ENCODE results near the gene ZNF384. TPM values are rescaled to one million over a fixed set of nuclear protein-coding genes. Genes with fewer than 3 reads are reported as not detected.

Gene ZNF384
- polyA plus RNA-seq, 1 donor (not counting 4 experiments of a cell fraction or from before 2014, with no cell fraction given), result 29.0 TPM

DNA sequence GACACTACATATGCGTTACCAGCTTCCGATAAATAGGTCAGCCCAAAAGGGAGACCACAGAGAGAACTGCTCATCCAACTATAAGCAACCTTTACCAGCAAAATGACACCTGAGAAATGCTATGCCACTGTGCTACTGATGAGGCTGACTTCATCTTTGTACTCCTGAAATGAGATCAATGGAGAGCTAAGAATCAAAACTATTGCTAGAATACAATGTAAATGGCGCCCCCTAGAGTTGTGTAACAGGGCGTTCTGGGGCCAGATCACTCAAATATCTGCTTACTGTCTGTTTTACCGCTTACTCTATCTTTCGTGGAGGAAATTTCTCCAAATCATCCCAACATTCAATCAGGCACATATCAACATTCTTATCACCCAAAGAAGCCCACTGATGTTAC, 4.6 kb downstream of the ZNF384 start:
- no peak for DNase-seq (ENCODE audit: low read depth, low spot score)
- H4K20me1 ChIP-seq (ENCODE audit: control insufficient read depth, extremely low read depth, insufficient read depth, low read length), result no peaks in the 10 kb centered on the region

DNA sequence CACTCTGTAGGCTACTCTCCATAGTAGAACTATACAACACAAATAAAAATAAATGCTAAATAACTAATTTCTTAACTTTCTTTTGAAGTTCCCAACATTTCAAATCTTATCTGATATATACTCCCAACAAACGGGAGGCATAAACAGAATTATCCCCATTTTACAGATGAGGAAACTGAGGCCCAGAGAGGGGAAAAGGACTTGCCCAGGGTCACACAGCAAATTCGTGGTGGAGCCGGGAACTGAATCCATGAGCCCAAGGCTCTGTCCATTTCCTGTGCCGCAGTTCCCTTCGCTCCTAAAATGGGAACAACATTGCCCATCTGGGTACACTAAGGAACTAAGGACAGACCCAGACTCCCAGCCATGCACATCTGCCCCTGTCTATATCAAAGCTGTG, 12.2 kb downstream of the ZNF384 start:
- H3K9me1 ChIP-seq (ENCODE audit: control insufficient read depth, extremely low read depth, insufficient read depth, low read length), result no peaks in the 10 kb centered on the region
- no peak overlapping the region for H3K27ac ChIP-seq (ENCODE audit: control insufficient read depth, insufficient read depth, low read length)
- no peak for DNase-seq (ENCODE audit: low read depth, low spot score)
- no peak for FAIRE-seq
- peaks cover 34 to 40% of the 10 kb centered on the region in 2 experiments for H3K36me3 ChIP-seq (ENCODE audit: control insufficient read depth in 2 of 2, extremely low read depth in 1 of 2, insufficient read depth in 2 of 2, low read length in 2 of 2)
- TF ChIP-seq, protein P1, sequence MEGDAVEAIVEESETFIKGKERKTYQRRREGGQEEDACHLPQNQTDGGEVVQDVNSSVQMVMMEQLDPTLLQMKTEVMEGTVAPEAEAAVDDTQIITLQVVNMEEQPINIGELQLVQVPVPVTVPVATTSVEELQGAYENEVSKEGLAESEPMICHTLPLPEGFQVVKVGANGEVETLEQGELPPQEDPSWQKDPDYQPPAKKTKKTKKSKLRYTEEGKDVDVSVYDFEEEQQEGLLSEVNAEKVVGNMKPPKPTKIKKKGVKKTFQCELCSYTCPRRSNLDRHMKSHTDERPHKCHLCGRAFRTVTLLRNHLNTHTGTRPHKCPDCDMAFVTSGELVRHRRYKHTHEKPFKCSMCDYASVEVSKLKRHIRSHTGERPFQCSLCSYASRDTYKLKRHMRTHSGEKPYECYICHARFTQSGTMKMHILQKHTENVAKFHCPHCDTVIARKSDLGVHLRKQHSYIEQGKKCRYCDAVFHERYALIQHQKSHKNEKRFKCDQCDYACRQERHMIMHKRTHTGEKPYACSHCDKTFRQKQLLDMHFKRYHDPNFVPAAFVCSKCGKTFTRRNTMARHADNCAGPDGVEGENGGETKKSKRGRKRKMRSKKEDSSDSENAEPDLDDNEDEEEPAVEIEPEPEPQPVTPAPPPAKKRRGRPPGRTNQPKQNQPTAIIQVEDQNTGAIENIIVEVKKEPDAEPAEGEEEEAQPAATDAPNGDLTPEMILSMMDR (optimal IDR thresholded peaks at IDR 0.05 in 1 of 3, IDR thresholded peaks at IDR 0.05 in 1 of 3, conservative IDR thresholded peaks at IDR 0.05 in 1 of 3; ENCODE audit: extremely low read depth in 1 of 3, insufficient read depth in 2 of 3, low read length in 3 of 3), result no peak
- no peak for TF ChIP-seq EZH2 (IDR thresholded peaks at IDR 0.05; ENCODE audit: low read length)
- no peaks in the 10 kb centered on the region for H3K27me3 ChIP-seq (ENCODE audit: control insufficient read depth, extremely low read depth, insufficient read depth, low read length)
- H4K20me1 ChIP-seq (ENCODE audit: control insufficient read depth, extremely low read depth, insufficient read depth, low read length), result no peaks in the 10 kb centered on the region
- no peak overlapping the region for H2AFZ ChIP-seq (ENCODE audit: control insufficient read depth, low read length)
- dilution Hi-C loops (cut with MboI; ENCODE audit: extremely low pct_ligation_motif_present, low sequenced_read_pairs), result no loop called here
- no peak overlapping the region for H3K4me3 ChIP-seq (ENCODE audit: control insufficient read depth in 2 of 3, extremely low read depth in 1 of 3, insufficient read depth in 2 of 3, low read depth in 1 of 3, low read length in 3 of 3)
- no peak overlapping the region for H3K9ac ChIP-seq (ENCODE audit: control insufficient read depth, extremely low read depth, insufficient read depth, low read length)
- no peak overlapping the region for H3K4me2 ChIP-seq (ENCODE audit: control insufficient read depth, extremely low read depth, insufficient read depth, low read depth, low read length)
- H3K9me3 ChIP-seq (ENCODE audit: control insufficient read depth, low read depth, low read length), result no peaks in the 10 kb centered on the region
- H3K4me1 ChIP-seq (ENCODE audit: control insufficient read depth, extremely low read depth, insufficient read depth, low read length), result no peaks in the 10 kb centered on the region
- H3K79me2 ChIP-seq (ENCODE audit: control insufficient read depth, insufficient read depth, low read length), result peaks cover 29% of the 10 kb centered on the region

More for the DNA sequence above, 4.6 kb downstream of the ZNF384 start:
- Histone ChIP-seq H3K9me3 (ENCODE audit: control insufficient read depth, low read depth, low read length) (no peaks in the 10 kb centered on the region), H3K4me1 (ENCODE audit: control insufficient read depth, extremely low read depth, insufficient read depth, low read length) (peaks cover 10% of the 10 kb centered on the region), H3K9ac (ENCODE audit: control insufficient read depth, extremely low read depth, insufficient read depth, low read length) (no peak overlapping the region), H3K36me3 (ENCODE audit: control insufficient read depth in 2 of 2, extremely low read depth in 1 of 2, insufficient read depth in 2 of 2, low read length in 2 of 2) (peaks cover 2 to 6% of the 10 kb centered on the region in 2 experiments), H3K9me1 (ENCODE audit: control insufficient read depth, extremely low read depth, insufficient read depth, low read length) (no peaks in the 10 kb centered on the region), H3K4me2 (ENCODE audit: control insufficient read depth, extremely low read depth, insufficient read depth, low read depth, low read length) (no peak overlapping the region), H3K27me3 (ENCODE audit: control insufficient read depth, extremely low read depth, insufficient read depth, low read length) (no peaks in the 10 kb centered on the region), H3K4me3 (ENCODE audit: control insufficient read depth in 2 of 3, extremely low read depth in 1 of 3, insufficient read depth in 2 of 3, low read depth in 1 of 3, low read length in 3 of 3) (no peak overlapping the region), H2AFZ (ENCODE audit: control insufficient read depth, low read length) (no peak overlapping the region), H3K27ac (ENCODE audit: control insufficient read depth, insufficient read depth, low read length) (no peak overlapping the region), H3K79me2 (ENCODE audit: control insufficient read depth, insufficient read depth, low read length) (peaks cover 90% of the 10 kb centered on the region)
- dilution Hi-C loops (cut with MboI; ENCODE audit: extremely low pct_ligation_motif_present, low sequenced_read_pairs), result no loop called here
- TF ChIP-seq, protein P1 (optimal IDR thresholded peaks at IDR 0.05 in 1 of 3, IDR thresholded peaks at IDR 0.05 in 1 of 3, conservative IDR thresholded peaks at IDR 0.05 in 1 of 3; ENCODE audit: extremely low read depth in 1 of 3, insufficient read depth in 2 of 3, low read length in 3 of 3), result peak; percentile 38 to 64 (median 55)
- TF ChIP-seq EZH2 (IDR thresholded peaks at IDR 0.05; ENCODE audit: low read length), result no peak
- no peak for FAIRE-seq
